GM12878 (cell line): ENCODE results near the gene ACKR2. TPM values are rescaled to one million over a fixed set of nuclear protein-coding genes. Genes with fewer than 3 reads are reported as not detected.

Experiments
- ATAC-seq: fragments of 200-7000 bp; cut with Tn5 transposase; 3 replicates; pipeline ENCODE4 v1.9.1; 2020; ENCODE audit warnings: mild to moderate bottlenecking, moderate library complexity
- BruUV-seq: library from RNA; stranded (reverse); fragments of 400-500 nt; replicated peaks from 2 replicates; lab custom pipeline; 2021; lab: Mats Ljungman, UMichigan
- CTCF ChIA-PET: fragments of 300-600 bp; sonication (Branson Sonifier 250); formaldehyde crosslinking; extraction: SDS; loops from one replicate; lab custom pipeline; 2021; ENCODE audit warnings: inconsistent platforms; lab: Yijun Ruan, JAX
- POLR2A ChIA-PET: fragments of 350-600 bp; formaldehyde crosslinking; extraction: SDS; loops from one replicate; lab custom pipeline; 2021; ENCODE audit warnings: inconsistent platforms; lab: Charles Lee
- RAD21 ChIA-PET: fragments of 300-600 bp; sonication (Branson Sonifier 250); formaldehyde crosslinking; loops from one replicate; lab custom pipeline; 2023; ENCODE audit warnings: antibody characterized with exemption; ENCODE audit not compliant: unreplicated experiment; lab: Charles Lee
- SMC1A ChIA-PET: fragments of 300-600 bp; sonication (Branson Sonifier 250); formaldehyde crosslinking; loops from one replicate; lab custom pipeline; 2023; ENCODE audit not compliant: unreplicated experiment, uncharacterized antibody; lab: Charles Lee
- DNase-seq: peaks from one replicate; pipeline ENCODE4 v3.0.0-alpha.2; 2011; ENCODE audit warnings: low read depth, low spot score
- FAIRE-seq: peaks from 3 replicates; lab custom pipeline; 2011; peaks lifted over from hg19 to GRCh38; lab: Jason Lieb, UNC
- H2AFZ ChIP-seq: 2 replicates; pipeline ENCODE4 v1.6.0; 2011; ENCODE audit warnings: low read depth, low read length, control low read depth; ENCODE audit not compliant: control insufficient read depth
- H3K27ac ChIP-seq: 2 replicates; pipeline ENCODE4 v1.5.1; 2011; ENCODE audit warnings: control low read depth; ENCODE audit not compliant: control insufficient read depth, insufficient read depth
- H3K27me3 ChIP-seq, 2 experiments: replicated peaks in 1 of 2; 2 replicates each; pipeline versions ENCODE4 v1.6.0 to v1.6.1; 2011; ENCODE audit warnings: low read length in 1 of 2; ENCODE audit not compliant: control insufficient read depth in 2 of 2, insufficient read depth in 2 of 2
- H3K36me3 ChIP-seq, 2 experiments: 2 replicates each; pipeline ENCODE4 v1.5.1; 2011; ENCODE audit warnings: low read length in 1 of 2; ENCODE audit not compliant: control insufficient read depth in 2 of 2, insufficient read depth in 2 of 2
- H3K4me1 ChIP-seq: 2 replicates; pipeline ENCODE4 v1.6.1; 2011; ENCODE audit warnings: mild to moderate bottlenecking, low read length, moderate library complexity, mixed read lengths; ENCODE audit not compliant: control insufficient read depth, insufficient read depth
- H3K4me2 ChIP-seq: 2 replicates; pipeline ENCODE4 v1.6.0; 2011; ENCODE audit warnings: control low read depth; ENCODE audit not compliant: control insufficient read depth, insufficient read depth
- H3K4me3 ChIP-seq: fragments of 200-600 bp; sonication (generic); 2 replicates; pipeline ENCODE4 v1.5.1; 2016
- H3K79me2 ChIP-seq: 2 replicates; pipeline ENCODE4 v1.6.0; 2011; ENCODE audit warnings: low read length; ENCODE audit not compliant: control insufficient read depth, insufficient read depth
- H3K9ac ChIP-seq: 2 replicates; pipeline ENCODE4 v1.8.0; 2011; ENCODE audit warnings: low read length, control low read depth, mixed read lengths; ENCODE audit not compliant: control insufficient read depth, insufficient read depth
- H3K9me3 ChIP-seq: replicated peaks from 3 replicates; pipeline ENCODE4 v1.5.1; 2011; ENCODE audit warnings: mild to moderate bottlenecking, low read length; ENCODE audit not compliant: control insufficient read depth, insufficient read depth
- H4K20me1 ChIP-seq: 2 replicates; pipeline ENCODE4 v1.6.0; 2011; ENCODE audit not compliant: control insufficient read depth, insufficient read depth
- FOXM1 ChIP-seq: IDR thresholded peaks from 2 replicates; pipeline ENCODE4 v1.6.1; 2012; ENCODE audit warnings: low read depth, mild to moderate bottlenecking, inconsistent platforms, low read length, moderate library complexity
- REST ChIP-seq: IDR thresholded peaks from 2 replicates; pipeline ENCODE4 v1.6.1; 2012; ENCODE audit warnings: mild to moderate bottlenecking, low read depth, low read length
- WGBS: methylation state at CpG from one replicate; pipeline ENCODE4 v1.1.6; 2016; ENCODE audit warnings: low lambda C conversion rate; ENCODE audit not compliant: insufficient replicate concordance, insufficient coverage; ENCODE audit errors: missing lambda C conversion rate; 5-methylcytosine and 5-hydroxymethylcytosine counted together
- in situ Hi-C: fragments of 300-500 bp; cut with MboI; formaldehyde crosslinking; loops from 9 replicates; pipeline ENCODE4 v1.14.3; 2018; ENCODE audit warnings: mixed read lengths
- intact Hi-C: fragments of 100-400 bp; cut with micrococcal nuclease; formaldehyde crosslinking; loops from one replicate; pipeline ENCODE4 v1.14.2; 2022; ENCODE audit not compliant: unreplicated experiment
- polyA plus RNA-seq, 11 experiments: library from polyadenylated mRNA; depleted of rRNA in 4 of 11; unstranded in 6 of 11; stranded (reverse) in 5 of 11; fragments of >200 nt; fragmentation: Nextera tagmentation in 4 of 11; fragmentation: Illumina TruSeq in 1 of 11; extraction: Ambion mirVana in 4 of 11; extraction: Trizol in 1 of 11; gene quantifications; 1 replicate in 1 of 11; 2 replicates in 10 of 11; pipeline versions ENCODE4 v1.2.1 to v1.2.3, GENCODE V29; 2011 to 2016; ENCODE audit warnings: inconsistent platforms in 2 of 11, missing spikeins in 2 of 11, low read depth in 1 of 11
- total RNA-seq, 4 experiments: library from RNA; depleted of rRNA in 3 of 4; stranded (reverse); fragments of >200 nt in 3 of 4; fragmentation: Illumina TruSeq in 1 of 4; extraction: Trizol in 1 of 4; gene quantifications; 2 replicates each; pipeline versions ENCODE4 v1.2.1 to v1.2.3, GENCODE V29; 2013 to 2021

The ACKR2 gene
- total and polyA plus RNA-seq, 10 of the 15 experiments (the other 5 are each of a cell fraction or from before 2014, with no cell fraction given), result 0.05 to 0.91 (median 0.23) TPM; not detected in 2

DNA sequence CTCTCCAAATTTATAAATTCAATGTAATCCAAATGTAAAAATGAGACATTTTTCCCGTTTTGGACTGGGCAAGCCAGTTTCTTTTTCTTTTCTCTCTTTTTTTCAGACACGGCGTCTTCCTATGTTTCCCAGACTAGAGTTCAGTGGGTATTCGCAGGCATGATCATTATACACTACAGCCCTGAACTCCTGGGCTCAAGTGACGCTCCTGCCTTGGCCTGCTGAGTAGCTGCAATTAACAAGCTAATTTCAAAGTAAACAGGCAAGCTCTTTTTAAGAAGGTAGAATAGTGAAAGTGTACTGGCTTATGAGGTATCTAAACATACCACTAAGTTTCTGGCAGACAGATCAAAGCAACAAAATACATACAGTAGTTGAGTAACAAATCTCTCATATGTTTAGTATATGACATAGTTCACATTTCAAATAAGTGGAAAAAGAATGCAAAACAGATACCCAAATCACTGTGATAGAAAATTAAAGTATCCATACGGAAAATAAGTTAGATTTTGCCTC, 18.5 kb upstream of the ACKR2 start:
- H4K20me1 ChIP-seq, result no peaks in the 10 kb centered on the region
- no peak overlapping the region for H3K4me2 ChIP-seq
- no peaks in the 10 kb centered on the region for H3K27me3 ChIP-seq
- H3K4me3 ChIP-seq, result no peak overlapping the region
- RAD21 ChIA-PET, result interaction anchor here (0.6 kb wide), 1 partner anchor 11 kb away, joined by 3 read pairs; no protein-coding TSS in a partner anchor
- H3K9me3 ChIP-seq, result no peaks in the 10 kb centered on the region
- peaks cover 0 to 8% of the 10 kb centered on the region in 2 experiments; a peak in 3 of 4 replicates for H3K36me3 ChIP-seq
- peak; percentile 63 for ATAC-seq
- TF ChIP-seq REST (no peak), FOXM1 (no peak)
- TF ChIP-seq, all 136 proteins: peak for 0
- ChIA-PET CTCF (interaction anchor here (1.1 kb wide), 1 partner anchor 49 kb away, joined by 5 read pairs; no protein-coding TSS in a partner anchor), SMC1A (no interaction called here), POLR2A (interaction anchor here (0.8 kb wide), 1 partner anchor 32 kb away, joined by 4 read pairs; no protein-coding TSS in a partner anchor)
- WGBS, result 67% methylated on average over 6 of the region's 6 CpGs
- BruUV-seq, result no TSS peak
- intact Hi-C loops (no loop called here), in situ Hi-C loops (no loop called here)
- Histone ChIP-seq H2AFZ (no peak overlapping the region), H3K9ac (no peak overlapping the region), H3K27ac (no peak overlapping the region), H3K79me2 (peaks cover 4% of the 10 kb centered on the region), H3K4me1 (no peaks in the 10 kb centered on the region)
- FAIRE-seq, result no peak
- DNase-seq, result no peak
